K562 (cell line): ENCODE results near the gene SERPINE1. TPM values are rescaled to one million over a fixed set of nuclear protein-coding genes. Genes with fewer than 3 reads are reported as not detected.
A peak's percentile ranks its signal among the peaks of the same experiment; 100 is the strongest.

Experiments used
- BRD4 ChIP-seq: fragments of 200-600 bp; sonication (generic); IDR thresholded peaks from 2 replicates; pipeline ENCODE4 v1.6.1; 2017; ENCODE audit warnings: inconsistent platforms
- HNRNPUL1 ChIP-seq: fragments of 200-400 bp; formaldehyde crosslinking; IDR thresholded peaks from 2 replicates; pipeline ENCODE4 v1.6.1; 2017; ENCODE audit warnings: low read length
- IRF2 ChIP-seq: sonication (generic); formaldehyde crosslinking; IDR thresholded peaks from 2 replicates; pipeline ENCODE4 v1.8.1; 2022; ENCODE audit warnings: mild to moderate bottlenecking, missing genetic modification reagents
- NFIC ChIP-seq: fragments of 450-650 bp; IDR thresholded peaks from 2 replicates; pipeline ENCODE4 v1.6.1; 2017; ENCODE audit warnings: mild to moderate bottlenecking, inconsistent platforms
- PPARD ChIP-seq: fragments of 250-450 bp; sonication (Bioruptor Pico); IDR thresholded peaks from 2 replicates; pipeline ENCODE4 v1.8.0; 2022; ENCODE audit warnings: inconsistent platforms, mild to moderate bottlenecking, moderate library complexity
- RBM25 ChIP-seq: fragments of 200-400 bp; formaldehyde crosslinking; IDR thresholded peaks from 2 replicates; pipeline ENCODE4 v1.6.1; 2018; ENCODE audit warnings: low read length, low read depth, moderate library complexity; ENCODE audit not compliant: severe bottlenecking
- ZNF212 ChIP-seq: fragments of 450-650 bp; formaldehyde crosslinking; IDR thresholded peaks from 2 replicates; pipeline ENCODE4 v1.4.0; 2020; ENCODE audit warnings: mild to moderate bottlenecking
- ZNF232 ChIP-seq: sonication (generic); formaldehyde crosslinking; IDR thresholded peaks from 2 replicates; pipeline ENCODE4 v1.8.0; 2022; ENCODE audit warnings: mild to moderate bottlenecking, missing genetic modification reagents
- ZNF77 ChIP-seq: fragments of 250-450 bp; sonication (Bioruptor Pico); IDR thresholded peaks from 2 replicates; pipeline ENCODE4 v1.5.0; 2020
- polyA plus RNA-seq, 8 experiments: library from polyadenylated mRNA; depleted of rRNA in 4 of 8; stranded (reverse) in 5 of 8; unstranded in 3 of 8; fragments of >200 nt; fragmentation: Nextera tagmentation in 2 of 8; fragmentation: Illumina TruSeq in 1 of 8; extraction: Ambion mirVana in 2 of 8; extraction: Trizol in 1 of 8; gene quantifications; 2 replicates each; pipeline versions ENCODE4 v1.2.1 to v1.2.3, GENCODE V29; 2011 to 2014; ENCODE audit warnings: inconsistent platforms in 1 of 8, missing spikeins in 1 of 8
- total RNA-seq, 7 experiments: library from RNA; depleted of rRNA in 6 of 7; stranded (reverse); fragments of >200 nt in 6 of 7; fragmentation: Illumina TruSeq in 2 of 7; extraction: Trizol in 2 of 7; gene quantifications; 2 replicates each; pipeline versions ENCODE4 v1.2.1 to v1.2.3, GENCODE V29; 2011 to 2021; ENCODE audit warnings: low replicate concordance in 1 of 7
- TF ChIP-seq, protein P1 (sequence below): fragments of 450-650 bp; IDR thresholded peaks from 2 replicates; pipeline ENCODE4 v1.6.1; 2018; ENCODE audit not compliant: partially characterized antibody
- TF ChIP-seq, protein P2 (sequence below): fragments of 450-650 bp; IDR thresholded peaks from 2 replicates; pipeline ENCODE4 v1.6.1; 2016; ENCODE audit warnings: missing biosample characterization, missing genetic modification characterization
- TF ChIP-seq, protein P3 (sequence below): fragments of 200-800 bp; sonication (Bioruptor generic); IDR thresholded peaks from 2 replicates; pipeline ENCODE4 v1.6.1; 2016; ENCODE audit warnings: missing genetic modification characterization, missing compliant biosample characterization
- TF ChIP-seq, protein P4 (sequence below): fragments of 200-400 bp; formaldehyde crosslinking; IDR thresholded peaks from 2 replicates; pipeline ENCODE4 v1.6.1; 2017; ENCODE audit warnings: mild to moderate bottlenecking, low read depth, low read length, moderate library complexity

The SERPINE1 gene
- total and polyA plus RNA-seq, 9 of the 15 experiments (the other 6 are each of a cell fraction or from before 2014, with no cell fraction given) = 0.22 to 4.8 (median 0.91) TPM

DNA sequence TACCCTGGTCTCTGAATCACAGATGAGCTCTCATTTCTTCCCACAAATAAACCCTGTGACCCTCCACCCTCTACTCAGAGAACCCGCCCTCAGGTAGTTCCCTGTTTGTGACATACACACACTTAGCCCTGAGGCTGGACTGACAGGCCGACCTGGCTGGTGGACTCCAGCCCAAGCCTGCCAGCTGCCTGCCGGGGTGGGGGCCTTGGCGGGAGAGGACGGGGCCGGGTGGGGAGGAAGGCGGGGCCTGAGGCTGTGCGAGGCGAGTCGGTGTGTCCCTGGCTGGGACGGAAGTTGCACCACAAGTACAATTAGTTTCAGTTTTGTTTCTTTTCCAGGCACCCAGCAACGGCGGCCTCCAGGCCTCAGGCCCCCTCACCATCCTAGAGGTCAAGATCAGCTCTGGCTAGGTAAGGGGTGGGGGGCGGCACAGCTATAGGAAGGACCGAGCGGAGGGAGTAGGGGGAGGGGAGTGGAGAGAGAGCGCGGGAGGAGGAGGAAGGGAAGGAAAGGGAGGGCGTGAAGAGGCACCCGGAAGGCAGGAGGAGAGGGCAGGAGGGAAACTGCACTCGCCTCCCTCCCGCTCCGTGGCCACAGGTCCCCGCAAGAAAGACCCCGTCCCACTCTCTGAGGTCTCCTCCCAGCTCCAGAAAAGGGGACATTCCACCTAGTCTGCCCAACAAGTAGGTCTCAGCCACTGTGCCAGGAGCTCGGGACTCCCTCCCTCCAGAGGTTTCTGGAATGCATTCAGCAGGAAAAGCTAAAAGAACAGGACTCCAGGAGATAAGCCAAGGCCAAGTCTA lies 41.5 kb upstream of the SERPINE1 start, which contains the start of gene TRIM56 (continued):
- TF ChIP-seq, protein P1, sequence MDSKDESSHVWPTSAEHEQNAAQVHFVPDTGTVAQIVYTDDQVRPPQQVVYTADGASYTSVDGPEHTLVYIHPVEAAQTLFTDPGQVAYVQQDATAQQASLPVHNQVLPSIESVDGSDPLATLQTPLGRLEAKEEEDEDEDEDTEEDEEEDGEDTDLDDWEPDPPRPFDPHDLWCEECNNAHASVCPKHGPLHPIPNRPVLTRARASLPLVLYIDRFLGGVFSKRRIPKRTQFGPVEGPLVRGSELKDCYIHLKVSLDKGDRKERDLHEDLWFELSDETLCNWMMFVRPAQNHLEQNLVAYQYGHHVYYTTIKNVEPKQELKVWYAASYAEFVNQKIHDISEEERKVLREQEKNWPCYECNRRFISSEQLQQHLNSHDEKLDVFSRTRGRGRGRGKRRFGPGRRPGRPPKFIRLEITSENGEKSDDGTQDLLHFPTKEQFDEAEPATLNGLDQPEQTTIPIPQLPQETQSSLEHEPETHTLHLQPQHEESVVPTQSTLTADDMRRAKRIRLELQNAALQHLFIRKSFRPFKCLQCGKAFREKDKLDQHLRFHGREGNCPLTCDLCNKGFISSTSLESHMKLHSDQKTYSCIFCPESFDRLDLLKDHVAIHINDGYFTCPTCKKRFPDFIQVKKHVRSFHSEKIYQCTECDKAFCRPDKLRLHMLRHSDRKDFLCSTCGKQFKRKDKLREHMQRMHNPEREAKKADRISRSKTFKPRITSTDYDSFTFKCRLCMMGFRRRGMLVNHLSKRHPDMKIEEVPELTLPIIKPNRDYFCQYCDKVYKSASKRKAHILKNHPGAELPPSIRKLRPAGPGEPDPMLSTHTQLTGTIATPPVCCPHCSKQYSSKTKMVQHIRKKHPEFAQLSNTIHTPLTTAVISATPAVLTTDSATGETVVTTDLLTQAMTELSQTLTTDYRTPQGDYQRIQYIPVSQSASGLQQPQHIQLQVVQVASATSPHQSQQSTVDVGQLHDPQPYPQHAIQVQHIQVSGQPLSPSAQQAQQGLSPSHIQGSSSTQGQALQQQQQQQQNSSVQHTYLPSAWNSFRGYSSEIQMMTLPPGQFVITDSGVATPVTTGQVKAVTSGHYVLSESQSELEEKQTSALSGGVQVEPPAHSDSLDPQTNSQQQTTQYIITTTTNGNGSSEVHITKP = no peak
- TF ChIP-seq, protein P2, sequence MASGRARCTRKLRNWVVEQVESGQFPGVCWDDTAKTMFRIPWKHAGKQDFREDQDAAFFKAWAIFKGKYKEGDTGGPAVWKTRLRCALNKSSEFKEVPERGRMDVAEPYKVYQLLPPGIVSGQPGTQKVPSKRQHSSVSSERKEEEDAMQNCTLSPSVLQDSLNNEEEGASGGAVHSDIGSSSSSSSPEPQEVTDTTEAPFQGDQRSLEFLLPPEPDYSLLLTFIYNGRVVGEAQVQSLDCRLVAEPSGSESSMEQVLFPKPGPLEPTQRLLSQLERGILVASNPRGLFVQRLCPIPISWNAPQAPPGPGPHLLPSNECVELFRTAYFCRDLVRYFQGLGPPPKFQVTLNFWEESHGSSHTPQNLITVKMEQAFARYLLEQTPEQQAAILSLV = peak; percentile 66
- TF ChIP-seq ZNF212 (CRISPR knock-in tag) (no peak), RBM25 (no peak), ZNF77 (no peak), PPARD (CRISPR knock-in tag) (no peak), BRD4 (peak; percentile 45; the same call in 1 of the 2 replicates), ZNF232 (0 out of 2 replicates have a peak, but pooled peaks have one; percentile 2), IRF2 (CRISPR knock-in tag) (0 out of 2 replicates have a peak, but pooled peaks have one; percentile 24), NFIC (peak; percentile 32; the same call in 1 of the 2 replicates), HNRNPUL1 (no peak)
- TF ChIP-seq, protein P3, sequence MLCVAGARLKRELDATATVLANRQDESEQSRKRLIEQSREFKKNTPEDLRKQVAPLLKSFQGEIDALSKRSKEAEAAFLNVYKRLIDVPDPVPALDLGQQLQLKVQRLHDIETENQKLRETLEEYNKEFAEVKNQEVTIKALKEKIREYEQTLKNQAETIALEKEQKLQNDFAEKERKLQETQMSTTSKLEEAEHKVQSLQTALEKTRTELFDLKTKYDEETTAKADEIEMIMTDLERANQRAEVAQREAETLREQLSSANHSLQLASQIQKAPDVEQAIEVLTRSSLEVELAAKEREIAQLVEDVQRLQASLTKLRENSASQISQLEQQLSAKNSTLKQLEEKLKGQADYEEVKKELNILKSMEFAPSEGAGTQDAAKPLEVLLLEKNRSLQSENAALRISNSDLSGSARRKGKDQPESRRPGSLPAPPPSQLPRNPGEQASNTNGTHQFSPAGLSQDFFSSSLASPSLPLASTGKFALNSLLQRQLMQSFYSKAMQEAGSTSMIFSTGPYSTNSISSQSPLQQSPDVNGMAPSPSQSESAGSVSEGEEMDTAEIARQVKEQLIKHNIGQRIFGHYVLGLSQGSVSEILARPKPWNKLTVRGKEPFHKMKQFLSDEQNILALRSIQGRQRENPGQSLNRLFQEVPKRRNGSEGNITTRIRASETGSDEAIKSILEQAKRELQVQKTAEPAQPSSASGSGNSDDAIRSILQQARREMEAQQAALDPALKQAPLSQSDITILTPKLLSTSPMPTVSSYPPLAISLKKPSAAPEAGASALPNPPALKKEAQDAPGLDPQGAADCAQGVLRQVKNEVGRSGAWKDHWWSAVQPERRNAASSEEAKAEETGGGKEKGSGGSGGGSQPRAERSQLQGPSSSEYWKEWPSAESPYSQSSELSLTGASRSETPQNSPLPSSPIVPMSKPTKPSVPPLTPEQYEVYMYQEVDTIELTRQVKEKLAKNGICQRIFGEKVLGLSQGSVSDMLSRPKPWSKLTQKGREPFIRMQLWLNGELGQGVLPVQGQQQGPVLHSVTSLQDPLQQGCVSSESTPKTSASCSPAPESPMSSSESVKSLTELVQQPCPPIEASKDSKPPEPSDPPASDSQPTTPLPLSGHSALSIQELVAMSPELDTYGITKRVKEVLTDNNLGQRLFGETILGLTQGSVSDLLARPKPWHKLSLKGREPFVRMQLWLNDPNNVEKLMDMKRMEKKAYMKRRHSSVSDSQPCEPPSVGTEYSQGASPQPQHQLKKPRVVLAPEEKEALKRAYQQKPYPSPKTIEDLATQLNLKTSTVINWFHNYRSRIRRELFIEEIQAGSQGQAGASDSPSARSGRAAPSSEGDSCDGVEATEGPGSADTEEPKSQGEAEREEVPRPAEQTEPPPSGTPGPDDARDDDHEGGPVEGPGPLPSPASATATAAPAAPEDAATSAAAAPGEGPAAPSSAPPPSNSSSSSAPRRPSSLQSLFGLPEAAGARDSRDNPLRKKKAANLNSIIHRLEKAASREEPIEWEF (CRISPR knock-in tag) = no peak
- TF ChIP-seq, protein P4, sequence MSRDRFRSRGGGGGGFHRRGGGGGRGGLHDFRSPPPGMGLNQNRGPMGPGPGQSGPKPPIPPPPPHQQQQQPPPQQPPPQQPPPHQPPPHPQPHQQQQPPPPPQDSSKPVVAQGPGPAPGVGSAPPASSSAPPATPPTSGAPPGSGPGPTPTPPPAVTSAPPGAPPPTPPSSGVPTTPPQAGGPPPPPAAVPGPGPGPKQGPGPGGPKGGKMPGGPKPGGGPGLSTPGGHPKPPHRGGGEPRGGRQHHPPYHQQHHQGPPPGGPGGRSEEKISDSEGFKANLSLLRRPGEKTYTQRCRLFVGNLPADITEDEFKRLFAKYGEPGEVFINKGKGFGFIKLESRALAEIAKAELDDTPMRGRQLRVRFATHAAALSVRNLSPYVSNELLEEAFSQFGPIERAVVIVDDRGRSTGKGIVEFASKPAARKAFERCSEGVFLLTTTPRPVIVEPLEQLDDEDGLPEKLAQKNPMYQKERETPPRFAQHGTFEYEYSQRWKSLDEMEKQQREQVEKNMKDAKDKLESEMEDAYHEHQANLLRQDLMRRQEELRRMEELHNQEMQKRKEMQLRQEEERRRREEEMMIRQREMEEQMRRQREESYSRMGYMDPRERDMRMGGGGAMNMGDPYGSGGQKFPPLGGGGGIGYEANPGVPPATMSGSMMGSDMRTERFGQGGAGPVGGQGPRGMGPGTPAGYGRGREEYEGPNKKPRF = no peak
